ENCODE data around the gene CDHR2. TPM values are rescaled to one million over a fixed set of nuclear protein-coding genes. Genes with fewer than 3 reads are reported as not detected.

CDHR2 gene
- total RNA-seq, 2 experiments from 2014 or later: 1.3 to 2.4 TPM

GRCh38 chr5:176612008-176612407, 62.9 kb downstream of the CDHR2 start:
- Mint-ChIP-seq H3K36me3 (ENCODE audit: low read depth) (no peaks in the 10 kb centered on the region), H3K27me3 (peaks cover 51% of the 10 kb centered on the region), H3K9me3 (no peaks in the 10 kb centered on the region), H3K27ac (no peak overlapping the region), H3K4me3 (no peak overlapping the region), H3K4me1 (peaks cover 19% of the 10 kb centered on the region)
- POLR2A ChIA-PET: no interaction called here
- no peak for DNase-seq
- CTCF ChIA-PET: interaction anchor here (1.0 to 1.1 kb wide), 2 partner anchors 15 to 16 kb away, joined by 3 read pairs; no protein-coding TSS in a partner anchor

DNA sequence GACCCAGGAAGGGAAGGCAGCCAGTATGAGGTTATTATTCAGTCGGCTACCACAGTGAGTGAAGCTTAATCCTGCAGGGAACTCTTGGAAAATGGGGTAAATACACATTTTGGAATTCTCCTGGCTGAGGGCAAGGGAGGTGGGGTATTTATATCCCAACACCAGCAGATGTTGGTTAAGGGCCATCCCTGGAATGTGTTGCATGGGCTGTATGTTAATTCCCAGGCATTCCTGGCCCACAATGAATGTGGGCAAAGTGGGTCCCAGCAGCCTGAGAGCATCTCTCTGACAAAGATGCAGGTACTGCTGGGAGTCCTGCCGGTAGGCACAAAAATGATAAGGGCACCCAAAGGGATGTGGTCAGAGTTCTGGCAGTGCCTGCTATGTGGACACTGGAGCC, 63.7 kb downstream of the CDHR2 start:
- Mint-ChIP-seq H3K9me3 (no peaks in the 10 kb centered on the region), H3K4me3 (no peak overlapping the region)
- CTCF ChIA-PET: interaction anchor here (1.0 to 1.1 kb wide), 2 partner anchors 13 to 17 kb away, joined by 3 read pairs; no protein-coding TSS in a partner anchor

GRCh38 chr5:176614805-176615478, 65.8 kb downstream of the CDHR2 start:
- H3K27me3 Mint-ChIP-seq: peaks cover 69% of the 10 kb centered on the region
- POLR2A ChIA-PET: no interaction called here
- H3K4me1 Mint-ChIP-seq: peaks cover 9% of the 10 kb centered on the region
- no peaks in the 10 kb centered on the region for H3K36me3 Mint-ChIP-seq (ENCODE audit: low read depth)
- DNase-seq: no peak
- no peak overlapping the region for H3K4me3 Mint-ChIP-seq
- no peak overlapping the region for H3K27ac Mint-ChIP-seq
- CTCF ChIA-PET: interaction anchor here (0.6 kb wide), 1 partner anchor 8 kb away, joined by 5 read pairs; no protein-coding TSS in a partner anchor
- no peaks in the 10 kb centered on the region for H3K9me3 Mint-ChIP-seq

More for the DNA sequence above, 63.7 kb downstream of the CDHR2 start:
- Mint-ChIP-seq H3K4me1 (peaks cover 19% of the 10 kb centered on the region), H3K36me3 (ENCODE audit: low read depth) (no peaks in the 10 kb centered on the region), H3K27ac (no peak overlapping the region), H3K27me3 (peaks cover 59% of the 10 kb centered on the region)
- DNase-seq: no peak
- POLR2A ChIA-PET: no interaction called here

GRCh38 chr5:176616511-176616910, 67.4 kb downstream of the CDHR2 start:
- ChIA-PET CTCF (interaction anchor here (0.7 to 0.8 kb wide), 3 partner anchors 10 to 43 kb away, joined by 3 read pairs; no protein-coding TSS in a partner anchor), POLR2A (no interaction called here)
- Mint-ChIP-seq H3K4me1 (peaks cover 11% of the 10 kb centered on the region), H3K4me3 (no peak overlapping the region), H3K36me3 (ENCODE audit: low read depth) (no peaks in the 10 kb centered on the region), H3K9me3 (no peaks in the 10 kb centered on the region), H3K27me3 (peaks cover 75% of the 10 kb centered on the region), H3K27ac (no peak overlapping the region)
- no peak for DNase-seq

GRCh38 chr5:176618783-176619182, 69.6 kb downstream of the CDHR2 start:
- no peak overlapping the region for H3K4me3 Mint-ChIP-seq

DNA sequence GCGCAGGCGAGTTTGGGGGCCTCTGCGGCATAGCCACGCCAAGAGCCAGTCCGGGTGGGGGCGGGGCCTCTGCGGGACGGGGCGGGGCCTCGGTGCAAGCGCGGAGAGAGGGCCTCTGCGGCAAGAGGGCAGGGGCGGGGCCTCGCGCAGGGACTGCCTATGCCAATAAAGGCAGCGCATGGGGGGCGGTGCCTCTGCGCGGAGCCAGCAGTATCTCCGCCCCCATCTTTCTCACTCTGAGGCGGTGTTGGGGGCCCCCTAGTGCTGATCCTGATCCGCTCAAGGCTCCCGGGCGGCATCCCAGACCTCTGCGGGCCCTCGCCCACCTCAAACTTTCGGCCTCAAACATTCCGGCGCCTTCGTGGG, 70.0 kb downstream of the CDHR2 start:
- no peaks in the 10 kb centered on the region for H3K9me3 Mint-ChIP-seq
- H3K27ac Mint-ChIP-seq: no peak overlapping the region
- H3K27me3 Mint-ChIP-seq: peaks cover 65% of the 10 kb centered on the region
- H3K36me3 Mint-ChIP-seq (ENCODE audit: low read depth): no peaks in the 10 kb centered on the region
- ChIA-PET POLR2A (no interaction called here), CTCF (interaction anchor here (1.0 kb wide), 1 partner anchor 65 kb away, joined by 3 read pairs; no protein-coding TSS in a partner anchor)
- DNase-seq: peak; percentile 76
- peaks cover 9% of the 10 kb centered on the region for H3K4me1 Mint-ChIP-seq
- H3K4me3 Mint-ChIP-seq: no peak overlapping the region

More at GRCh38 chr5:176618783-176619182, 69.6 kb downstream of the CDHR2 start:
- DNase-seq: no peak
- Mint-ChIP-seq H3K27ac (no peak overlapping the region), H3K27me3 (peaks cover 66% of the 10 kb centered on the region), H3K9me3 (no peaks in the 10 kb centered on the region), H3K4me1 (peaks cover 9% of the 10 kb centered on the region), H3K36me3 (ENCODE audit: low read depth) (no peaks in the 10 kb centered on the region)
- CTCF ChIA-PET: interaction anchor here (1.0 kb wide), 1 partner anchor 64 kb away, joined by 3 read pairs; no protein-coding TSS in a partner anchor
- POLR2A ChIA-PET: no interaction called here

DNA sequence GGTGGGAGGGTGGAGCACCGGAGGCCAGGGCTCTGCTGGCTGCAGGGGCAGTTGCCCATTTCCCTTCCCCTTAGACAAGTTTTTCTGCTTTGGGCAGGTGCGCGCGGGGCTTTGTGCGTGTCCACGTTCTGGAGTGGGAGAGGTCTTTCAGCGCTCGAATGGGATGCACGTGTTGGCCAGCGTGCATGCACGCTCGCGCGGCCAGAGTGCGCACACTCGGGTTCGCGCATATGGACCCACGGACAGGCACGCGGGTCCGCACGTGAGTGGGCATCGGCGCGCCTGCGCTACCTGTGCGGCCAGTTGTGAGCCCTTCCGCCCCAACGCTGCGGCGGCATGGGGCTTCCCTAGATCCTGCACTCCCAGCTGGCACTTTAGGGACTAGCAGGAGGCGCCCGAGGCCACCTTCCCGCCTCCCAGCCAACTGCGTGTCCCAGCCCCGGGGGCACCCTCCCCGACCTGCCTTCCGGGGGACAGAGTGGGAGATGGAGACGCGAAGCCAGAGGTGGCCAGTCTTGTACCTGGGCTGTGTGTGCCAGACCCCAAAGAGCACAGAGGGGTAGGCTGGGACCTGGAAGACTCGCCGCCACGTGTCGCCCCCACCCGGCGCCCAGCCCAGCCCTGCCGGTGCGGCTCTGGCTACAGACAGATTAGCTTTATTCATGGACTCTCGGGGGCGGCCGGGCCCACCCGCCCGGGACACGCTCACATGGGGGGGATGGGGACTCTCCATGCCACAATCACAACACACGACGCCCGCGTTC, 70.6 kb downstream of the CDHR2 start:
- DNase-seq: no peak
- CTCF ChIA-PET: interaction anchor here (1.0 to 1.6 kb wide), 2 partner anchors 16 to 65 kb away, joined by 3 read pairs; no protein-coding TSS in a partner anchor

DNA sequence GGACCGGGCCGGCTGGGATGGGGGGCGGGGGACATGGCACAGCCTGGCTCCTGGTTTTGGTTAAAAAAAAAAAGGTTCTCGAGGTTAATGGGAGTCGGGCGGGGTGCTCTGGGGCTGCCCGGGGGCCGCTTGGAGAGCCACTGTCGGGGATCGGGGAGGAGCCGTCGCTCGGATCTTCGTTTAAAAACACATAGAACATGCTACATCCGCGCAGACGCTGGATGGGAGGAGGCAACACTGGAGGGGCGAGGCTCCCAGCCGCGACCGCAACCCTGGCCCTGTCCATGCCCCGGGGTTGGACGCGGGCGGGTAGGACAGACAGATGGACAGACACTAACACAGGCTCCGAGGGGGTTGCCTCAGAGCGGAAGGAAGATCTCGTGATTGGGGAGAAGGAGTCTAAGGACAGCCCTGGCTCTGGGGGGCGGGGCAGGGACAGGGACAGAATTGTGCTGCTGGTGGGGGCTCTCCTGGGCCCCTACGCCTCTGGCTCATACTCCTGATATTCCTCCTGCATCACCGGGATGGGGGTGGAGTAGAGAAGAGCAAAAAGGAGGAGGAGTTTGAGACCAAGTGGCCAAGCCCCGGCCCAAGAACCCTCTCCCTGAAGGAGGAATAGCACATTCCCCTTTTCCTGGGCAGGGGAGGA, 71.3 kb downstream of the CDHR2 start:
- no peak for DNase-seq
- Mint-ChIP-seq H3K4me1 (peaks cover 9% of the 10 kb centered on the region), H3K36me3 (ENCODE audit: low read depth) (no peaks in the 10 kb centered on the region), H3K27ac (no peak overlapping the region), H3K9me3 (no peaks in the 10 kb centered on the region), H3K27me3 (peaks cover 67% of the 10 kb centered on the region), H3K4me3 (peak overlapping the region; percentile 19)
- ChIA-PET CTCF (interaction anchor here (1.0 to 1.6 kb wide), 3 partner anchors 10 to 24 kb away, joined by 3 to 5 read pairs (median 5); partner anchors contain the start of genes EIF4E1B and SNCB), POLR2A (no interaction called here)

More for the DNA sequence above, 70.6 kb downstream of the CDHR2 start:
- Mint-ChIP-seq H3K36me3 (ENCODE audit: low read depth) (no peaks in the 10 kb centered on the region), H3K9me3 (no peaks in the 10 kb centered on the region), H3K27ac (no peak overlapping the region), H3K27me3 (peaks cover 66% of the 10 kb centered on the region), H3K4me1 (peaks cover 9% of the 10 kb centered on the region), H3K4me3 (peak overlapping the region; percentile 19)
- POLR2A ChIA-PET: no interaction called here

DNA sequence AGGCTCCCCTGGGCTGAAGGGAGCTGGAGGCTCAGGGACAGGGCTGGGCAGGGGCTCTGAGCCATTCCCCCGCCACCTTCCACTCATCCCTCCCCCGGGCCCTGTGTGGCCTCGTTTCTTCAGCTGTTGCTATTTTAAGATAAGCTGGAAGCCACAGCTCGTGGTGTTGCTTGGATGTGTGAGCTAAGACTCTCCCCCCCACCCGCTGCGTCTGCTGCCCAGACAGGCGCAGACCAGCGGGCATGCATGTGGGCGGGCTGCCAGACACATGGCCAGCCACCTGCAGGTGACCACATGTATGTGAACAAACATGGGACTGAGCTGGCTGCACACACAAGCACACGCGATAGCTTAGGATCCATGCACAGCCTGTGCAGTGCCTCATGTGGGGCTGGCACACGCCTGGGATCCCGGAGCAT, 72.5 kb downstream of the CDHR2 start:
- Mint-ChIP-seq H3K4me3 (no peak overlapping the region), H3K4me1 (peaks cover 9% of the 10 kb centered on the region), H3K27ac (no peak overlapping the region), H3K27me3 (peaks cover 65% of the 10 kb centered on the region), H3K9me3 (no peaks in the 10 kb centered on the region), H3K36me3 (ENCODE audit: low read depth) (no peaks in the 10 kb centered on the region)
- CTCF ChIA-PET: interaction anchor here (0.9 to 1.6 kb wide), 4 partner anchors 9 to 25 kb away, joined by 3 to 5 read pairs (median 4); partner anchors contain the start of genes EIF4E1B and SNCB
- POLR2A ChIA-PET: interaction anchor here (0.5 kb wide), 1 partner anchor 34 kb away, joined by 3 read pairs; no protein-coding TSS in a partner anchor
- no peak for DNase-seq

- POLR2A ChIA-PET: no interaction called here
- Mint-ChIP-seq H3K4me3 (no peak overlapping the region), H3K27ac (no peak overlapping the region), H3K36me3 (ENCODE audit: low read depth) (no peaks in the 10 kb centered on the region), H3K27me3 (peaks cover 66% of the 10 kb centered on the region), H3K9me3 (no peaks in the 10 kb centered on the region), H3K4me1 (peaks cover 9% of the 10 kb centered on the region)
- CTCF ChIA-PET: interaction anchor here (1.0 kb wide), 1 partner anchor 12 kb away, joined by 3 read pairs; no protein-coding TSS in a partner anchor
- DNase-seq: no peak
Measured at GRCh38 chr5:176624142-176624541, 75.0 kb downstream of the CDHR2 start.

GRCh38 chr5:176624938-176625337, 75.8 kb downstream of the CDHR2 start:
- ChIA-PET POLR2A (no interaction called here), CTCF (no interaction called here)
- Mint-ChIP-seq H3K4me1 (peaks cover 9% of the 10 kb centered on the region), H3K4me3 (no peak overlapping the region), H3K27me3 (peaks cover 67% of the 10 kb centered on the region), H3K9me3 (no peaks in the 10 kb centered on the region), H3K36me3 (ENCODE audit: low read depth) (no peaks in the 10 kb centered on the region), H3K27ac (no peak overlapping the region)
- DNase-seq: no peak

GRCh38 chr5:176625512-176625911, 76.4 kb downstream of the CDHR2 start:
- H3K4me1 Mint-ChIP-seq: peaks cover 4% of the 10 kb centered on the region
- POLR2A ChIA-PET: no interaction called here

More at GRCh38 chr5:176625512-176625911, 76.4 kb downstream of the CDHR2 start:
- Mint-ChIP-seq H3K36me3 (ENCODE audit: low read depth) (no peaks in the 10 kb centered on the region), H3K4me3 (no peak overlapping the region), H3K27ac (no peak overlapping the region), H3K27me3 (peaks cover 62% of the 10 kb centered on the region), H3K9me3 (no peaks in the 10 kb centered on the region)
- no peak for DNase-seq
- CTCF ChIA-PET: no interaction called here

Measured in activated CD4-positive, alpha-beta T cell treated with anti-CD3 and anti-CD28 coated beads, Interleukin-2, amount 10 ng/mL, durations not matched to agents 7 days and 5 days (primary cell).